SU-DHL-6 (cell line): Measurements from ENCODE around the gene HAGHL.

Source experiments
- CTCF ChIP-seq: fragments of 200-600 bp; sonication (generic); IDR thresholded peaks from one replicate; pipeline ENCODE4 v1.5.1; 2017; ENCODE audit warnings: antibody characterized with exemption, mild to moderate bottlenecking, low read length, moderate library complexity; ENCODE audit not compliant: insufficient read depth, poor library complexity, severe bottlenecking
- EZH2phosphoT487 ChIP-seq: fragments of 200-600 bp; sonication (generic), shearing (Covaris generic); conservative IDR thresholded peaks from 2 replicates; pipeline ENCODE4 v1.6.1; 2018; ENCODE audit warnings: mild to moderate bottlenecking, antibody characterized with exemption, low read length, moderate library complexity, mixed read lengths

GRCh38 chr16:766820-767640, 40.1 kb downstream of the HAGHL start:
- TF ChIP-seq CTCF (no peak), EZH2phosphoT487 (no peak)
